IPS-20b (cell line): Measurements from ENCODE around the gene NR2E1.

Source experiments
- H3K27ac ChIP-seq: one replicate; pipeline ENCODE4 v1.5.1; 2013; ENCODE audit warnings: low read length
- H3K27me3 ChIP-seq: 2 replicates; pipeline ENCODE4 v1.6.1; 2013; ENCODE audit warnings: mild to moderate bottlenecking, low read length, inconsistent platforms; ENCODE audit not compliant: insufficient read depth
- H3K36me3 ChIP-seq: 2 replicates; pipeline ENCODE4 v1.6.1; 2013; ENCODE audit warnings: low read depth, mild to moderate bottlenecking, inconsistent platforms, low read length, moderate library complexity; ENCODE audit not compliant: insufficient read depth
- H3K4me1 ChIP-seq: 2 replicates; pipeline ENCODE4 v1.6.1; 2013; ENCODE audit warnings: mild to moderate bottlenecking, control low read depth, inconsistent platforms, low read length, moderate library complexity; ENCODE audit not compliant: insufficient read depth
- H3K4me3 ChIP-seq: 2 replicates; pipeline ENCODE4 v1.5.1; 2013; ENCODE audit warnings: mild to moderate bottlenecking, low read length, inconsistent platforms
- H3K9ac ChIP-seq: 2 replicates; pipeline ENCODE4 v1.6.1; 2013; ENCODE audit warnings: low read depth, mild to moderate bottlenecking, inconsistent platforms, low read length, moderate library complexity
- H3K9me3 ChIP-seq: 2 replicates; pipeline ENCODE4 v1.6.1; 2013; ENCODE audit warnings: mild to moderate bottlenecking, low read depth, low read length, inconsistent platforms; ENCODE audit not compliant: insufficient read depth

The NR2E1 gene

DNA sequence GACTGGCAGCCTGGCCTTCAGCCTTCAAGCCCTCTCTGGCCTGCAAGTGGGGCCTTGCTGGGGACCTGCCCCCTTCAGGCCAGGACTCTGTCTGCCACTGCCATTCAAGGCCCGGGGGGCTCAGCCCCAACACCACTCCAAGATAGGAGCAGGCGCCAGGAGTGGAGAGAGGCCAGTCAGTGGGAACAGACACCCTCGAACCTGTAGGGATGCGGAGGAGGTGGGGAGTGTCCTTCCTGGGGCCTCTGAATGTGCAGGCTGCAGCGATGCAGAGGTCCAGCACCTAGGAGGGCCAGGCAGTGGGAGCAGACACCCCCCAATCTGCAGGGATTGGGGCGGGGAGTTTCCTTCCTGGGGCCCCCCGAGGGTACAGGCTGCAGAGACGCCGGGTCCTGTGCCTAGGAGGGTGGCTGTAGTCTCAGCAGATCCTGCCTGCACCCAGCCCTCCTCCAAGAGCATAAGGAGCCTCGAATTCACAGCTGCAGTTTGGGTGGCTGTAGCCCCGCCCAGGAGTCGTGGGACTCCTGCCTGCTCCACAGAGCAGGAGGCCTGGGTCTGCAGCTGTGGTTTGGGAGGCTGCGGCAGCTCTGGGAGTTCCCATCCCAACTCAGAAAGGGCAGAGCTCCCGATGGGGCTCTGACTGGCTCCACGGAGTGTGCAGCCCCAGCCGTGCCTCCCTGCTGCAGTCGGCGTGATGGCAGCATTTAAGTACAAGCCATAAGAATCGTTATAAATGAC, 33.1 kb downstream of the NR2E1 start:
- Histone ChIP-seq H3K27me3 (no peaks in the 10 kb centered on the region), H3K9me3 (no peaks in the 10 kb centered on the region), H3K36me3 (no peaks in the 10 kb centered on the region), H3K4me1 (no peaks in the 10 kb centered on the region), H3K9ac (no peak overlapping the region), H3K27ac (no peak overlapping the region), H3K4me3 (no peak overlapping the region)

DNA sequence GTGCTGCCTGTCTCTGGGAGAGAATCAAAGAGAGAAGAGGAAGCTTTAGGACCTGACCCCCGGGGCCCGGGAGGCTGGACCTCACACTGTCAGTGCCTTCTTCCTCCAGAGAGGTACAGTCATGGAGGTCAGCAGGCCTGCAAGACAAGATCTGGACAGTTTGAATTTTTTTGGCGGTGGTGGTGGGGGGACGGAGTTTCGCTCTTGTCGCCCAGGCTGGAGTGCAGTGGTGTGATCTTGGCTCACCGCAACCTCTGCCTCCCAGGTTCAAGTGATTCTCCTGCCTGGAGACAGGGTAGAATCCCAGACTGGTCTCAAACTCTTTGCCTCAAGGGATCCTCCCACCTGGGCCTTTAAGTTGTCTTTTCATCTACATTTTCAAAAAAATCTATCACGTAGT, 34.4 kb downstream of the NR2E1 start:
- Histone ChIP-seq H3K4me1 (no peaks in the 10 kb centered on the region), H3K36me3 (no peaks in the 10 kb centered on the region), H3K27me3 (no peaks in the 10 kb centered on the region), H3K9ac (no peak overlapping the region), H3K4me3 (no peak overlapping the region), H3K9me3 (no peaks in the 10 kb centered on the region), H3K27ac (no peak overlapping the region)

DNA sequence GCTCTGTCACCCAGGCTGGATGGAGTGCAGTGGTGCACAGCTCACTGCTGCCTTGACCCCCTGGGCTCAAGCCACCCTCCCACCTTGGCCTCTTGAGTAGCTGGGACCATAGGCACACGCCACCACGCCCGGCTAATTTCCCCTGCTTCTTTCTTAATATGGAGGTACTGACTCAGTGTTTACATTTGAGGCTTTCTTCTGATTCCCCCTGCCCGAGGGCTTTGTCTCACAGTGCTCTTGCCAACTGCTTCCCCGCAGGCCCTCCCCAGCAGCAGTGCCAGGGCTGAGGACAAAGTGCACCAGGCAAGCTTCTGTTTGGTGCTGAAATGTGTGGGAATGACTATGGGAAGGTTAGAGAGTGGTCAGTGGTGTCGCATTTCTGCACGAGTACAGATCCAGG, 34.8 kb downstream of the NR2E1 start:
- Histone ChIP-seq H3K9ac (no peak overlapping the region), H3K9me3 (no peaks in the 10 kb centered on the region), H3K4me1 (no peaks in the 10 kb centered on the region), H3K36me3 (no peaks in the 10 kb centered on the region), H3K27me3 (no peaks in the 10 kb centered on the region), H3K4me3 (no peak overlapping the region), H3K27ac (no peak overlapping the region)

DNA sequence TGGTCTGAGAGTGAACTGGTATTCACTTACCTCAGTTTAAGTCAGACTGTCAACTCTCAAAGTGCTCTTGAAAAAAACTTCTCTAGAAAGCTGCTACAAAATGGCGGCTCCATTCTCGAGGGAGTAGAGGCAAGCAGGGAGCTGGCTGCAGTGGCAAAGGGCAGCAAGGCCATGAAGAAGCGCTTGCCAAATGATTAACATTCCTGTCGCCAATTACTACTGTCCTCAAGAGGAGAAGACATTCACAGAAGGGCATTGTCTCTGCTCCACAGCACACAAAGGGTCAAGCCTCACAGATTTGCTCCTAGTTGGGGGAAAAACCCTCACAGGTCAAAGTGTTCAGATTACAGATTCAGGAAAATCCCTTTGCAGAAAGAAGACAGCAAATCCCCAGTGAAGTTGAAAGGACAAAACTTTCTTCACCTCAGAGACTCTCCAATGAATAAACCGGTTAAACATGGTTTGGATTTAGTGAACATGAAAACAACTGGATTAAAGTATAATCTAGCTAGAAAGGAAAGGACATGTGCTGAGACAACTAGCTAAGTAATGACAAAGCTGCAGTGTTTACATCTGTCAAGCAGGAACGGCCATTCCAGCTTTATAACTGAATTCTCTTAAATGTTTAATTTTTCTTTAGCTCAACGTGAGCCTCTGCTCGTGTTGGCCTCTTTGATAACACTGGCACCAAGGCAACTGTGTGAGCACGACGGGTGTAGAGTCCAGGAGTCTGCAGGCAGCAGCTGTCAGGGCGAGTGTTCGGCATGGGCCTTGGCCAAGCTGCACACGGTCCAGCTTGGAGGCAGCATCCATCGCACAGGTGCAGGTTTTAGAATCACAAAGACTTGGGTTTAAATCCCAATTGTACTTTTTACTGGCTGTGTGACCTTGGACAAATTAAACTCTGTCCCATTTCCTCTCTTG, 37.6 kb downstream of the NR2E1 start:
- Histone ChIP-seq H3K4me3 (no peak overlapping the region), H3K4me1 (no peaks in the 10 kb centered on the region), H3K27ac (no peak overlapping the region), H3K27me3 (no peaks in the 10 kb centered on the region), H3K9ac (no peak overlapping the region), H3K9me3 (no peaks in the 10 kb centered on the region), H3K36me3 (no peaks in the 10 kb centered on the region)

DNA sequence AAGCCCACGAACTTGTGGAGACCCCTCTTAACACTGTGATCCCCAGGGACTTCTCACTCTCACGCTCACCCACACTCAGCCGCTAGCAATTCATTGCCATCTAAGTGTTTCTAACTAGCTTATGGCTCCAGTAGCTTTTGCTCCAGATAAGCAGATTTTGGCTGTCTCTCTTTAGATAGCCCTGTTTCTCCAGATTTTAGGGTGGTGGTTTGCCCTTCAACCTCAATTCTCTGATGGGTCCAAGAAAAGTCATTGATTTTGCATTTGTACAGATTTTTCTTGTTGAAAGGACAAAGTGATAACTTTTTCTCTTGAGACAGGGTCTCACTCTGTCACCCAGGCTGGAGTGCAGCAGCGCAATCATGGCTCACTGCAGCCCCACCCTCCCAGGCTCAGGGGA, 41.2 kb downstream of the NR2E1 start:
- Histone ChIP-seq H3K27me3 (no peaks in the 10 kb centered on the region), H3K9me3 (no peaks in the 10 kb centered on the region), H3K27ac (no peak overlapping the region)

DNA sequence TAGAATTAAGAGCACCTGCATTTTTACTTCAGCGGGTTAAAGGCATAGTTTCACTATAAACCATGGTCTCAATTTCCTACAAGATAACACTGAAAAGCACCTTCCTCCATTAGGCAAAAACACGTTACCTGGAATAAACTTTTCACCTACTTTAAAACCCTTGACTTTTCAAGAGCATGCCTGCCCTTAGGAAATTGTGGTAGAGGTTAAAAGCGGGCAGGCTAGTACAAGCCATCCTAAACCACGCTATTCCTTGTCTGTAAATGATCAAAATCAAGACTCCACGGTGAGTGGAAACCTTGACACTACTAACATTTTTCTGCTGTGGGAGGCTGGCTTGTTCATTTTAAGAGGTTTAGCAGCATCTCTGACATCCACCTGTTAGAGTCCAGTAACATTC, 43.9 kb downstream of the NR2E1 start:
- no peak overlapping the region for H3K4me3 ChIP-seq
- H3K27me3 ChIP-seq = no peaks in the 10 kb centered on the region
- peaks cover 5% of the 10 kb centered on the region; the same call in 1 of the 2 replicates for H3K36me3 ChIP-seq
- H3K4me1 ChIP-seq = no peaks in the 10 kb centered on the region
- no peaks in the 10 kb centered on the region for H3K9me3 ChIP-seq
- no peak overlapping the region for H3K9ac ChIP-seq
- no peak overlapping the region for H3K27ac ChIP-seq

More for the DNA sequence above, 41.2 kb downstream of the NR2E1 start:
- no peaks in the 10 kb centered on the region for H3K36me3 ChIP-seq
- no peaks in the 10 kb centered on the region for H3K4me1 ChIP-seq
- H3K9ac ChIP-seq = no peak overlapping the region
- no peak overlapping the region for H3K4me3 ChIP-seq

DNA sequence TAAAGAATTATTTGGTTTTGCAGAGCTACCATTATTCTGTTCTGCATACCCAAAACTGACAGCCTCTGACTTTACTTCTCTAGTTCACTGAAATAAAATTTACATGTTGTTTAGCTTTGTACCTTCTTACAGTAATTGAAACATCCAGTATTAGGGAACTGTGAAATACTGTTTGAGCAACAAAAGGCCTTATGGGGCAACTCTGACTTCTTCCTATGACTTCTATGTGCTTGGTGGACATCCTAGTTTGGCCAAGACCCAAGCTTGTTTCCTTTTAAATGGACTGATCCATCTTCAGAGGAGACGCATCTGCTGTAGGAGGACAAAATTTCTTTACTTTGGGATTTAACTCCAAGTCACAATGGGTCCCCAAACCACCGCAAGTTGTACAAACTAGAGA, 44.7 kb downstream of the NR2E1 start:
- H3K9ac ChIP-seq = no peak overlapping the region
- H3K27ac ChIP-seq = no peak overlapping the region
- no peaks in the 10 kb centered on the region for H3K27me3 ChIP-seq
- peaks cover 5% of the 10 kb centered on the region; the same call in 1 of the 2 replicates for H3K36me3 ChIP-seq
- H3K4me3 ChIP-seq = no peak overlapping the region
- no peaks in the 10 kb centered on the region for H3K9me3 ChIP-seq
- no peaks in the 10 kb centered on the region for H3K4me1 ChIP-seq

DNA sequence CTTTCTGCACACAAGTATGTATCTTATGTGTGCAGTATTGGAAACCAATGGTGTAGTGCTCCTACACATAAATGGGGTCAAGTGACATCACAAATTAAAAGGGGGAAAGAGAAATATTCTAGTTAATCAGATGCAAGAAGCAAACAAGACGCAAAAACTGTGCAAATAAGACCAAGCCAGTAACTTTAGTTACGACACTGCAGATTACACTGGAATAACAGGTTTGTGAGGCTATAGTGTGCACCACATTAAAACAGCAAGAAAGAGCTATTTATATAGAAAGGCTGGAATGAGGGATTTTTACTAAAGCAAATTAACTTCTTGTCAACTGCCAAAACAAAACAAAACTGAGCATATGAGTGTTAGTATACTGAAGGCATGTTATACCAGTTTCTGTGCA, 45.8 kb downstream of the NR2E1 start:
- H3K36me3 ChIP-seq = peaks cover 5% of the 10 kb centered on the region; the same call in 1 of the 2 replicates
- H3K4me3 ChIP-seq = no peak overlapping the region
- H3K9ac ChIP-seq = no peak overlapping the region
- no peaks in the 10 kb centered on the region for H3K9me3 ChIP-seq
- no peak overlapping the region for H3K27ac ChIP-seq
- H3K4me1 ChIP-seq = no peaks in the 10 kb centered on the region
- H3K27me3 ChIP-seq = no peaks in the 10 kb centered on the region

DNA sequence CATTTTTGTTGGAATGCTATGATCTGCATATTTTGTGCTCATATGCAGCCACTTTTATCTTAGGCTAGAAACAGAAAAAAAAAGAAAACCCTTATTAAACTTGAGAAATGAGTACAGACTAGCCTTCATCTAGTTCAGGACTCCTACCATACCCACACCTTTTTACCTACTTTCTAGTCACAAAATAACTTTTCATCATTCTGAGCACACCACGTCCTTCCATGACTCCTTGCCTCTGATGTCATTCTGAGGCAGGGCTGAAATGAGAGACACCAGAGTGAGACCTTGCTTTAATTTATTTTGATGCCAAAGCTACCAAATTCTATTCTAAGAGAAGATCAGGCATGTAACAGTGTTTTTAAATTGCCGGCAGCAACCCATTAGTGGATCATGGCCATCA, 56.2 kb downstream of the NR2E1 start:
- Histone ChIP-seq H3K4me3 (no peak overlapping the region), H3K36me3 (peaks cover 14% of the 10 kb centered on the region), H3K27me3 (no peaks in the 10 kb centered on the region), H3K4me1 (peaks cover 8% of the 10 kb centered on the region; the same call in 1 of the 2 replicates), H3K9ac (no peak overlapping the region), H3K27ac (no peak overlapping the region), H3K9me3 (no peaks in the 10 kb centered on the region)

DNA sequence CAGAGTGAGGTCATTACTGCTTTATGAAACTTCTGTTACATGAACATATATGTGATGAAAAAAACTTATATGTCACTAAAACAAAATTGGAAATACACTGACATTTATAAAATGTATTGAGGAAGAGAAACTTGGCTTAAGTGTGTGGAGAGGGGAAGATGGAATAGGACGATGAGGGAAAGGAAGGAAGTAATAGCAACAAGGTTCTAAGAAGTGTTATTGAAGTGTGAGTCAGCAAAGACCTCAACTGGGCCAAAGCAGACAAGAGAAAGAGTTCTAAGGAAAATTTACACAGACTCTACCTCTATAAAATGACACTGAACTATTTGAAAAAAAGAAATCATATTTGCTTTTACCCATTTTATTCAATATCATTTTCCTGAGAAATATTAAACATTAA, 56.7 kb downstream of the NR2E1 start:
- no peak overlapping the region for H3K9ac ChIP-seq
- no peak overlapping the region for H3K27ac ChIP-seq
- peaks cover 14% of the 10 kb centered on the region for H3K36me3 ChIP-seq
- H3K9me3 ChIP-seq = no peaks in the 10 kb centered on the region
- no peaks in the 10 kb centered on the region for H3K27me3 ChIP-seq
- H3K4me1 ChIP-seq = peaks cover 11% of the 10 kb centered on the region; the same call in 1 of the 2 replicates
- H3K4me3 ChIP-seq = no peak overlapping the region

DNA sequence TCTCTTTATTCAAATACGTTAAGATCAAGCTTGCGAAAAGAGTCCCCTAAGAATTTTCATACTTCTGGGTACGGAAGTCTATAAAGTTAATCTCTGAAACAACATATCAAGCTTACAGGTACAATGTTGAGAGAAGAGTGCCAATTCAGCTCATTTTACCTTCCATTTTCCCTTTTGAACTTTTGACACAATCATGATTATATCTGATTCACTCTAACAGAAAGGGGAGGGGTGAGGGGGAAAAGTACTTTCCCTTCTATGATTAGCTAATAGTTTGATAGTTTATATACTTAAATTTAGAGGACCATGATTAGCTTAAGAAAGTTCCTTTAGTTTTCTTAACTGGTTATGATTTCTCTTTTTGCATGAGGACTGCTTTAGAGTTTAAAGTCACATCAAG, 61.5 kb downstream of the NR2E1 start:
- Histone ChIP-seq H3K27ac (no peak overlapping the region), H3K9me3 (no peaks in the 10 kb centered on the region), H3K9ac (no peak overlapping the region), H3K4me1 (peaks cover 14% of the 10 kb centered on the region; the same call in 1 of the 2 replicates), H3K27me3 (no peaks in the 10 kb centered on the region), H3K36me3 (peaks cover 3% of the 10 kb centered on the region), H3K4me3 (no peak overlapping the region)

DNA sequence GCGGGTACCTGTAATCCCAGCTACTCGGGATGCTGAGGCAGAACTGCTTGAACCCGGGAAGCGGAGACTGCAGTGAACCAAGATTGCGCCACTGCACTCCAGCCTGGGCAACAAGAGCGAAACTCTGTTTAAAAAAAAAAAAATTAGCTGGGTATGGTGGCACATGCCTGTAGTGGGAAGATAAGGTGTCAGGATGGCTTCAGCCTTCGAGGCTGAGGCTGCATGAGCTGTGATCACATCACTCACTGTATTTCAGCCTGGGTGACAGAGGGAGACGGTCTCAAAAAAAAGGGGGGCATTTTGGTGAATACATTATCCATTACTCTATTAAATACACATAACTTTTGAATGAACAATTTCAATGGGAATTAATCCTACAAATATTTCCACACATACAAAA, 62.6 kb downstream of the NR2E1 start:
- Histone ChIP-seq H3K9ac (no peak overlapping the region), H3K9me3 (no peaks in the 10 kb centered on the region), H3K4me1 (peaks cover 22% of the 10 kb centered on the region; the same call in 1 of the 2 replicates), H3K27me3 (no peaks in the 10 kb centered on the region), H3K36me3 (no peaks in the 10 kb centered on the region), H3K27ac (no peak overlapping the region), H3K4me3 (no peak overlapping the region)
